Lower lobe of right lung (tissue), 2 donors: ENCODE data around the gene ABHD8. TPM values are rescaled to one million over a fixed set of nuclear protein-coding genes. Genes with fewer than 3 reads are reported as not detected.

ENCODE experiments used
- ATAC-seq, 2 donors: fragments of 200-7000 bp; cut with Tn5 transposase; one replicate each; pipeline ENCODE4 v1.9.1; 2020 to 2022; ENCODE audit warnings: mild to moderate bottlenecking in 2 of 2, moderate library complexity in 2 of 2
- DNase-seq: peaks from one replicate; pipeline ENCODE4 v3.0.0-alpha.2; 2020
- H3K27ac ChIP-seq: fragments of 200-600 bp; one replicate; pipeline ENCODE4 v1.8.0; 2022
- H3K27me3 ChIP-seq: fragments of 200-600 bp; one replicate; pipeline ENCODE4 v1.8.0; 2022; ENCODE audit warnings: low read depth
- H3K36me3 ChIP-seq: fragments of 200-600 bp; one replicate; pipeline ENCODE4 v1.8.0; 2022; ENCODE audit warnings: mild to moderate bottlenecking
- H3K4me1 ChIP-seq: fragments of 200-600 bp; one replicate; pipeline ENCODE4 v1.8.0; 2022
- H3K4me3 ChIP-seq: fragments of 200-600 bp; one replicate; pipeline ENCODE4 v1.8.0; 2022; ENCODE audit warnings: mild to moderate bottlenecking
- H3K9me3 ChIP-seq: fragments of 200-600 bp; one replicate; pipeline ENCODE4 v1.8.0; 2022
- intact Hi-C: fragments of 100-400 bp; cut with DNase I; formaldehyde crosslinking; loops from one replicate; pipeline ENCODE4 v1.11.0; 2022
- total RNA-seq: library from RNA; stranded (reverse); fragmentation: NEBNext Ultra II Directional; extraction: Animal tissue kit (Norgen Biotek cat#: 25700); gene quantifications from one replicate; pipeline ENCODE4 v1.2.1, GENCODE V29; 2021
- TF ChIP-seq, protein P1 (sequence below): fragments of 200-600 bp; IDR thresholded peaks from one replicate; pipeline ENCODE4 v1.8.0; 2022; ENCODE audit warnings: antibody characterized with exemption, mild to moderate bottlenecking
- donor health status: DM: no; HTN: yes; CAD: no; lungs with severe emphysema.

ABHD8 gene
- total RNA-seq, 1 donor from 2014 or later: 19.5 TPM

- TF ChIP-seq, protein P1, sequence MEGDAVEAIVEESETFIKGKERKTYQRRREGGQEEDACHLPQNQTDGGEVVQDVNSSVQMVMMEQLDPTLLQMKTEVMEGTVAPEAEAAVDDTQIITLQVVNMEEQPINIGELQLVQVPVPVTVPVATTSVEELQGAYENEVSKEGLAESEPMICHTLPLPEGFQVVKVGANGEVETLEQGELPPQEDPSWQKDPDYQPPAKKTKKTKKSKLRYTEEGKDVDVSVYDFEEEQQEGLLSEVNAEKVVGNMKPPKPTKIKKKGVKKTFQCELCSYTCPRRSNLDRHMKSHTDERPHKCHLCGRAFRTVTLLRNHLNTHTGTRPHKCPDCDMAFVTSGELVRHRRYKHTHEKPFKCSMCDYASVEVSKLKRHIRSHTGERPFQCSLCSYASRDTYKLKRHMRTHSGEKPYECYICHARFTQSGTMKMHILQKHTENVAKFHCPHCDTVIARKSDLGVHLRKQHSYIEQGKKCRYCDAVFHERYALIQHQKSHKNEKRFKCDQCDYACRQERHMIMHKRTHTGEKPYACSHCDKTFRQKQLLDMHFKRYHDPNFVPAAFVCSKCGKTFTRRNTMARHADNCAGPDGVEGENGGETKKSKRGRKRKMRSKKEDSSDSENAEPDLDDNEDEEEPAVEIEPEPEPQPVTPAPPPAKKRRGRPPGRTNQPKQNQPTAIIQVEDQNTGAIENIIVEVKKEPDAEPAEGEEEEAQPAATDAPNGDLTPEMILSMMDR: no peak
- Histone ChIP-seq H3K4me3 (no peak overlapping the region), H3K36me3 (peaks cover 30% of the 10 kb centered on the region), H3K4me1 (peaks cover 32% of the 10 kb centered on the region), H3K9me3 (no peaks in the 10 kb centered on the region), H3K27me3 (no peaks in the 10 kb centered on the region), H3K27ac (no peak overlapping the region)
- intact Hi-C loops: no loop called here
- DNase-seq: no peak
- ATAC-seq: peak; percentile 12 to 19
Observed at GRCh38 chr19:17311455-17312188, 8.4 kb upstream of the ABHD8 start.

DNA sequence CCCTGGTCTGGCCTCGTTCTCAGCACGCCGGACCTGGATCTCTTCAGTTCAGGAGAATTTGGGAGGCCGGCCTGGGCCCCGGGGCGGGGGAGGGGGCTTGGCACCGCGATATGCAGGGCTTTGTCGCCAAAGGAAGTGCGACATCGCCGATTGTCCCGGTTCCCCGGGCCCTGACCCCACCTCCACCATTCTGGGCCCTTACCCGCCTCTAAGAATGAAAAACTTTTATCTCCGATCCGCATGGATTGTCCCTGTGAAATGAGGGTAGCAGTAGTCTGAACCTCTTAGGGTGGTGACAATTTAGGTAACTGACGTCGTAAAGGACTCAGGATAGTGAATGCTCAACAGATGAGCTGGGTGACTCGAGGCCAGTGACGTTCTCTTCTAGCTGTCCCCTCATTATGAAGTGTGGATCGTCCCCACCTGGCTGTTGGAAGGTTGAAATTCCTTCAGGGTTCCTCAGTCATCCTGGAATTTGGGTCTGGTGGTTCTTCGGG, 6.8 kb upstream of the ABHD8 start:
- Histone ChIP-seq H3K36me3 (peaks cover 15% of the 10 kb centered on the region), H3K4me1 (peaks cover 42% of the 10 kb centered on the region), H3K27ac (peak overlapping the region; percentile 80), H3K9me3 (no peaks in the 10 kb centered on the region), H3K4me3 (peak overlapping the region; percentile 80), H3K27me3 (no peaks in the 10 kb centered on the region)
- TF ChIP-seq, protein P1: no peak
- ATAC-seq (no peak), DNase-seq (no peak)
- intact Hi-C loops: no loop called here

DNA sequence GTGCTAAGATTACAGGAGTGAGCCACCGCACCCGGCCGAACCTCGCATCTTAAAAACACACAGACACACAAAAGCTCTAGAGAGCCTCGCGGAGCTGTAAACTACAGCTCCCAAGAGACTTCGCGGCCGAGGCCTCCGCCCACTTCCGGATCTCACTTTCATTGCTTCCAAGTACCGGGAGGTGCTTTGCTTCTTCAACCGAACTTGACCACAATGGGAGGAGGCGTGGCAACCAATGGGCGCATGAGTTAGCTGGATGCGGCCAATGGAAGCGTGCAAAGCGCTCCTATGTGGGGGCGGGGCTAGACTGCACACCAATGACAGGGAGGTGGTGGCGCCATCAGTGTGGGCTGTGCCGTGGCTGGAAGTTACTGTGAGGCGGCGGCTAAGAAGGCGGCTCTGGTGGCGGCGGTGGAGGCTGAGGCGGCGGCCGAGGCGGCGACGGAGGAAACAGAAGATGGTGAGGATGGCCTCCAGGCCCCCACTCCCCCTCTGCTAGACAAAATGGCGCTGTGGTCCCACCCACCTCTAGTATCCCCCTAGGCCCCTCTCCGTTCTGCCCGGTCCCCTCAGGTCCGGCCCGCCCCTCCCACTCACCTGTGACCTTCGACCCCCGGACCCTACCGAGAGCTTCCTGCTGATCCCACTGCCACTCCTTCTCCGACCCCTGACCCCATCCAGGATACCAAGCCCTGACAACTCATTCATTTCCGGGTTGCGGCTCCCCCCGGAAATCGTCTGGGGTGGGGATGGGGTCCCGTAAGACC, 6.2 kb upstream of the ABHD8 start, which contains the start of gene DDA1:
Gene DDA1, plus strand, starts transcription at position 366 of the 767 bp plus-strand sequence. Its CDS starts 92 bp downstream, at position 458.
- Histone ChIP-seq H3K27me3 (no peaks in the 10 kb centered on the region), H3K27ac (peak within 1 kb of the TSS; percentile 80), H3K9me3 (no peaks in the 10 kb centered on the region), H3K4me3 (peak within 1 kb of the TSS; percentile 80), H3K4me1 (peaks cover 48% of the 10 kb centered on the region), H3K36me3 (peaks cover 10% of the 10 kb centered on the region)
- TF ChIP-seq, protein P1: no peak
- DNase-seq (peak; percentile 100), ATAC-seq (peak; percentile 90 to 91)
- intact Hi-C loops: no loop called here

DNA sequence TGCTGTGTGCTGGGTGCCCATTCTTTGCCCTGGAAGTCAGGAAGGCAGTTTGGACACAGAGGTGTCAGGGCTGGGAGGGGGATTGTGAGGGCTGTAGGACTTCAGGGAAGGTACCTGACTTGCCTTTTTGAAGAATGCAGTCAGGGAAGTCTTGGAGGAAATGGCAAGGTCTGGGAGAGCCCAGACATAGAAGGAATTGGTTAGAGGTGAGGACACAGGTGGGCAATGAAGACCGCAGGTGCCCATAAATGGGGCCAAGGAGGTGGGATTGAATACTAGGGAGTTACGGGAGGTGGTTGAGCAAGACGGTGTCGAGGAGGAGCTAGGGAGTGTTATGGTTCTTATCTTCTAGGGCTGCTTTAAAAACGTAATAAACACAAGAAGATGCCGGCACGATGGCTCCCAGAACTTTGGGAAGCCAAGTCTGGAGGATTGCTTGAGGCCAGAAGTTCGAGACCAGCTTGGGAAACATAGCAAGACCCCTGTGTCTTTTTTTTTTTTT, 4.7 kb upstream of the ABHD8 start:
- H3K27me3 ChIP-seq: no peaks in the 10 kb centered on the region
- H3K4me1 ChIP-seq: peaks cover 59% of the 10 kb centered on the region
- no peak for ATAC-seq
- DNase-seq: no peak
- TF ChIP-seq, protein P1: no peak
- no peak overlapping the region for H3K4me3 ChIP-seq
- H3K9me3 ChIP-seq: no peaks in the 10 kb centered on the region
- no peaks in the 10 kb centered on the region for H3K36me3 ChIP-seq
- intact Hi-C loops: no loop called here
- no peak overlapping the region for H3K27ac ChIP-seq

- DNase-seq (no peak), ATAC-seq (no peak)
- Histone ChIP-seq H3K4me1 (peaks cover 57% of the 10 kb centered on the region), H3K4me3 (peak overlapping the region; percentile 68), H3K27me3 (no peaks in the 10 kb centered on the region), H3K36me3 (no peaks in the 10 kb centered on the region), H3K9me3 (no peaks in the 10 kb centered on the region), H3K27ac (peak overlapping the region; percentile 84)
- TF ChIP-seq, protein P1: no peak
- intact Hi-C loops: no loop called here
Observed at GRCh38 chr19:17306285-17306714, 3.1 kb upstream of the ABHD8 start.
